D341Med (cell line): ENCODE results near the gene TNRC6B.
"Not testable (repeated sequence)": the region's sequence is repeated elsewhere in the genome, so short reads cannot be mapped to it uniquely, and the experiment has no call there.

ENCODE experiments used
- DNase-seq: peaks from one replicate; pipeline ENCODE4 v3.0.0; 2012; ENCODE audit warnings: low spot score

TNRC6B gene

GRCh38 chr22:40212121-40212520, 34.4 kb downstream of the TNRC6B start:
- DNase-seq = no peak

- no peak for DNase-seq
Measured at GRCh38 chr22:40213478-40213877, 35.8 kb downstream of the TNRC6B start.

- DNase-seq = no peak
Measured at GRCh38 chr22:40215266-40215665, 37.5 kb downstream of the TNRC6B start.

- no peak for DNase-seq
Measured at GRCh38 chr22:40216041-40216756, 38.5 kb downstream of the TNRC6B start.

GRCh38 chr22:40218152-40218551, 40.4 kb downstream of the TNRC6B start:
- DNase-seq = no peak

- no peak for DNase-seq
Measured at GRCh38 chr22:40218723-40219294, 41.1 kb downstream of the TNRC6B start.

- no peak for DNase-seq
Measured at GRCh38 chr22:40220316-40221054, 42.8 kb downstream of the TNRC6B start.

- DNase-seq = no peak
Measured at GRCh38 chr22:40221055-40221414, 43.3 kb downstream of the TNRC6B start.

GRCh38 chr22:40222979-40223378, 45.3 kb downstream of the TNRC6B start:
- DNase-seq = not testable (repeated sequence)

GRCh38 chr22:40224702-40225101, 47.0 kb downstream of the TNRC6B start:
- no peak for DNase-seq

- no peak for DNase-seq
Measured at GRCh38 chr22:40226620-40227019, 48.9 kb downstream of the TNRC6B start.

GRCh38 chr22:40231618-40232313, 54.0 kb downstream of the TNRC6B start:
- DNase-seq = no peak

GRCh38 chr22:40232624-40233023, 54.9 kb downstream of the TNRC6B start:
- DNase-seq = no peak

GRCh38 chr22:40233886-40234285, 56.2 kb downstream of the TNRC6B start:
- DNase-seq = no peak

- no peak for DNase-seq
Measured at GRCh38 chr22:40234658-40235057, 56.9 kb downstream of the TNRC6B start.

- no peak for DNase-seq
Measured at GRCh38 chr22:40235308-40235707, 57.6 kb downstream of the TNRC6B start.

- DNase-seq = no peak
Measured at GRCh38 chr22:40236131-40236665, 58.5 kb downstream of the TNRC6B start.

- no peak for DNase-seq
Measured at GRCh38 chr22:40237241-40237640, 59.5 kb downstream of the TNRC6B start.

GRCh38 chr22:40237788-40238424, 60.2 kb downstream of the TNRC6B start:
- no peak for DNase-seq

- DNase-seq = no peak
Measured at GRCh38 chr22:40238425-40239344, 61.0 kb downstream of the TNRC6B start.

GRCh38 chr22:40239345-40239683, 61.6 kb downstream of the TNRC6B start:
- no peak for DNase-seq
